OCI-M2 (cell line): Measurements from ENCODE around the gene ACAD10.
"Not testable (repeated sequence)": the region's sequence is repeated elsewhere in the genome, so short reads cannot be mapped to it uniquely, and the experiment has no call there.

Experiments used
- DNase-seq: peaks from one replicate; lab custom pipeline; 2025; ENCODE audit not compliant: unreplicated experiment; lab: John Stamatoyannopoulos, UW

The ACAD10 gene

GRCh38 chr12:111686574-111687105, 787 bp downstream of the ACAD10 start:
- no peak for DNase-seq

- DNase-seq, result no peak
These were observed 1.4 kb downstream of the ACAD10 start for GRCh38 chr12:111687255-111687654.

GRCh38 chr12:111687952-111688351, 2.1 kb downstream of the ACAD10 start:
- no peak for DNase-seq

- DNase-seq, result no peak
These were observed 5.4 kb downstream of the ACAD10 start for GRCh38 chr12:111691262-111691661.

GRCh38 chr12:111692575-111693210, 6.8 kb downstream of the ACAD10 start:
- DNase-seq, result no peak

- no peak for DNase-seq
These were observed 8.0 kb downstream of the ACAD10 start for GRCh38 chr12:111693818-111694217.

- no peak for DNase-seq
These were observed 14.1 kb downstream of the ACAD10 start for GRCh38 chr12:111699962-111700361.

DNA sequence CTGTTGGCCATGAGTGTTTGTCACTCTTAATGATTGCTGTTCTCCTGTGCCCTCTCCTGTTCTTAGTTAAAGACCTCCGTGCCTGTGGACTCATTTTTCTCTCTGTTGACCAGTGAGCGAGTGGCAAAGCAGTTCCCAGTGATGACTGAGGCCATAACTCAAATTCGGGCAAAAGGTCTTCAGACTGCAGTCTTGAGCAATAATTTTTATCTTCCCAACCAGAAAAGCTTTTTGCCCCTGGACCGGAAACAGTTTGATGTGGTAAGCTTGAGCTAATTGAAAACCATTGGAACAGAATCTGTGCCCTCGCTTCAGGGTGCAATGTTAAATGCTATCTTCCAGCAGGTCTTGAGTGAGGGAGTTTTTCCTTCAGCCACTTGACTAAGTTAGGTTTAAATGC, 19.8 kb downstream of the ACAD10 start:
- no peak for DNase-seq

DNA sequence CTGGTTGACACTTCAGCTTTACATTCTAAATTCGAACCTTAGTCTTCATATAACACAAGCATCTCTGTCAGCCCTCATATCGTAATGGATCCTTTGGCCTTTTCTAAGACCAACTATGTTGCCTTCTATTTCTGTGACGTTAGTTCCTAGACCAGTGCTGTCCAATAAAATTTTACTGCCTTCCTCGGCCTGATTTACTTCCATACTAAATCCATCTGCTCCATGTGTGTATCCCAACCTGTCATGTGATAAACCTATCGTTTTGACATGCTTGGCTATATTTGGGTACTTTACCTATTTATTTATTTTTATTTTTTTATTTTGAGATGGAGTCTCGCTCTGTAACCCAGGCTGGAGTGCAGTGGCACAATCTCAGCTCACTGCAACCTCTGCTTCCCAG, 20.3 kb downstream of the ACAD10 start:
- DNase-seq, result no peak

DNA sequence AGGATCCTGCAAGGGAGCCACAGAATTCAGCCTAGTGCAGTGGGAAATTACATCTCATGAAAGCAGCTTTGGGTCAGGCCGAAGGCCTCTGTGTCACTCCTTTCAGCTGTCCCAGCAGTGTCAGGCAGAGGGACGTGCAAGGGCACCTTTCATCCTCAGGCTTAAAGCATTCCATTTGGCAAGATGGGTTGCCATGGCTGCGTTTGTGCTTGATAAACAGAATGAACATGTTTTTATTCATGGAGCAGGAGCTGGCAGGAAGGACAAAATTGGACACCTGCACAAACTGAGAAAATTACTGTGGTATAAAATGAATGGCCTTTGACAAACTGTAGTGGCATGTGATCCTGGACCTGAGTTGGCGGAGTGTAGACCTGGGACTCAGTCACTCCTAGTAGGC, 29.4 kb downstream of the ACAD10 start:
- no peak for DNase-seq

DNA sequence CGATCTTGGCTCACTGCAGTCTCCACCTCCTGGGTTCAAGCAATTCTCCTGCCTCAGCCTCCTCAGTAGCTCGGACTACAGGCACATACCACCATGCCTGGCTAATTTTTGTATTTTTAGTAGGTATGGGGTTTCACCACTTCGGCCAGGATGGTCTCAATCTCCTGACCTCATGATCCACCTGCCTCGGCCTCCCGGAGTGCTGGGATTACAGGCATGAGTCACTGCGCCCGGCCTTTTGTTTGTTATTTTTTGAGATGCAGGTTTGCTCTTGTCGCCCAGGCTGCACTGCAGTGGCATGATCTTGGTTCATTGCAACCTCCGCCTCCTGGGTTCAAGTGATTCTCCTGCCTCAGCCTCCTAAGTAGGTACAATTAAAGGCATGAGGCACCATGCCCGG, 33.5 kb downstream of the ACAD10 start:
- not testable (repeated sequence) for DNase-seq

- no peak for DNase-seq
These were observed 34.6 kb downstream of the ACAD10 start for GRCh38 chr12:111720457-111720856.

DNA sequence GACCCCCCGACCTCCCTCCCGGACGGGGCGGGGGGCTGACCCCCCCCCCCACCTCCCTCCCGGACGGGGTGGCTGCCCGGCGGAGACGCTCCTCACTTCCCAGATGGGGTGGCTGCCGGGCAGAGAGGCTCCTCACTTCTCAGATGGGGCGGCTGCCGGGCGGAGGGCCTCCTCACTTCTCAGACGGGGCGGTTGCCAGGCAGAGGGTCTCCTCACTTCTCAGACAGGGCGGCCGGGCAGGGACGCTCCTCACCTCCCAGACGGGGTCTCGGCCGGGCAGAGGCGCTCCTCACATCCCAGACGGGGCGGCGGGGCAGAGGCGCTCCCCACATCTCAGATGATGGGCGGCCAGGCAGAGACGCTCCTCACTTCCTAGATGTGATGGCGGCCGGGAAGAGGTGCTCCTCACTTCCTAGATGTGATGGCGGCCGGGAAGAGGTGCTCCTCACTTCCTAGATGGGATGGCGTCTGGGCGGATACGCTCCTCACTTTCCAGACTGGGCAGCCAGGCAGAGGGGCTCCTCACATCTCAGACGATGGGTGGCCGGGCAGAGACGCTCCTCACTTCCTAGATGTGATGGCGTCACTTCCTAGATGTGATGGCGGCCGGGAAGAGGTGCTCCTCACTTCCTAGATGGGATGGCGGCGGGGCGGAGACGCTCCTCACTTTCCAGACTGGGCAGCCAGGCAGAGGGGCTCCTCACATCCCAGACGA, 38.0 kb downstream of the ACAD10 start:
- not testable (repeated sequence) for DNase-seq

- DNase-seq, result no peak
These were observed 42.9 kb downstream of the ACAD10 start for GRCh38 chr12:111728795-111729194.

DNA sequence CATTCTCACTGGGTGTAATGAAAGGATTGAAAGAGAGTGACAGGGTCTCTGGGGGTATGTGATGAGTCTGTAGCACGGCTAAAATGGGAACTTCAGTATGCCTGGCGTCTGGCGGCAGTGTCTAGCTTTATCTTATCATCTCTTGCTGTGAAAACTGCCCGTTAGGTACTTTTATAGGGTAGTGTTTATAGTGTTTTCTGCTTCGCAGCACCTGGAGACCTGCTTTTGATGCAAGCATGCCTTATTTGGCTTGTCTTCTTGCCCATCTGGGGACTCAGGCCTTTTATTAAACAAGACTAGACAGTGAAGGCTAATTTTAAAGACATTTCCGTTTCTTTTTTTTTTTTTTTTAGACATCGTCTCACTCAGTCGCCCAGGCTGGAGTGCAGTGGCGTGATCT, 44.6 kb downstream of the ACAD10 start:
- DNase-seq, result no peak

DNA sequence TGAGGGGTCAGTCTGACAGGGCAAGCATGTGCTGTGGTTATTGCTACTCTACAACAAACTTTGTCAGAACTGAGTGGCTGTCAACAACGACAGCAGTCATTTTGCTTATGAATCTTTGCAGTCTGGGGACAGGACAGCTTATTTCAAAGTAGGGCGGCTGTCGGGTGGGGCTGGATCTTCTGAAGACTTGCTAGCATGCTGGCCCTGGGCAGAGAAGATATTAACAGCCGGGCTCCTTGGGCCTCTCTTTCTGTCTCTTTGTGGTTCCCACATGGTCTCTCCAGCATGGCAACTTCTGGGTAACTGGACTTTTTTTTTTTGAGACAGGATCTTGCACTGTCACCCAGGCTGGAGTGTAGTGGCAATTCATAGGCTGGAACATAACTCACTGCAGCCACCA, 46.9 kb downstream of the ACAD10 start:
- no peak for DNase-seq

GRCh38 chr12:111733340-111733915, 47.6 kb downstream of the ACAD10 start:
- no peak for DNase-seq

GRCh38 chr12:111739524-111739923, 53.7 kb downstream of the ACAD10 start:
- DNase-seq, result not testable (repeated sequence)

DNA sequence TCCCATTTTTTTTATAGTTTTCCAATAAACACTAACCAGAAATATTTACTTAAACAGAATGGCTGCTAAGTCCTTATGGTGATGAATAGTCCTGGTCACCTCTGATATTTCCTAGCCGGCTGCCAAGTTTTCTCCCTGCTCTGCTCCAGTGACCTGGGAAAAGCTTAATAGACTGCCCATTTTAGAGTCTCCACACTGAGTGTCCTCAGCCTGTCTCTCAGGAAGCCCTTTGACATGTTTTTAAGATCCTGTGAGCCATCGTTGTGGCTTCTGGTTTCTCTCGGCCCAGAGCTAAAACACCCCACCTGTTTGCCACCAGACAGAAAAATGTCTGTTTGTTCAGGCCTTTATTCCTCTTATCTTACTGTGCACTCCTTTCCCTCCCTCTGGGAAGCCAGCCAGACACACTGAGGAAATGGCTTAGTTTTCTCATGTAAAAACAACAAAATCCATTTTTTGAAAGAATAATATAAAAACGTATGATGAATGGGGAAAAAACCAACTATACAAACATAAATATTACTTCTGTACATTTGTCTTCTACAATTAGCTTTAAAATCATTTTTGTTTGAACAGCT, 55.5 kb downstream of the ACAD10 start:
- no peak for DNase-seq

DNA sequence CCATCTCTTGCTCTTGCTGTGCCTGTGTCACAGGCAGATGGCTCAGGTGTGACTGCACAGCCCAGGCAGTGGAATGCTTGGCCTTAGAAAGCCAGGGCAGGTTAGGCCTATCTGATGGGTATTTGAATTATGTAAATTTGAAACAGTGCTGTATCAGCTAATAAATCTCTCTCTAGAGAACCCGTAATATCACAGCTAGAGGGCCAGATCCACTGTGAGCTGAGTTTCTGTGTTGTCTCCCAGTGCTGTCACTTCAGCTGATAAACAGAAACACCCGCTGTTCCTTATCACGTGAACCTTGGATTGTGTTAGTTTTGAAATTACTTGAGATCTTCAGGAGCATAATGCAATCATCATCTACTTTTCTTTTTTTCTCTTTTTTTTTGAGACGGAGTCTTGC, 59.4 kb downstream of the ACAD10 start:
- no peak for DNase-seq

- no peak for DNase-seq
These were observed 61.5 kb downstream of the ACAD10 start for GRCh38 chr12:111747333-111747732.

DNA sequence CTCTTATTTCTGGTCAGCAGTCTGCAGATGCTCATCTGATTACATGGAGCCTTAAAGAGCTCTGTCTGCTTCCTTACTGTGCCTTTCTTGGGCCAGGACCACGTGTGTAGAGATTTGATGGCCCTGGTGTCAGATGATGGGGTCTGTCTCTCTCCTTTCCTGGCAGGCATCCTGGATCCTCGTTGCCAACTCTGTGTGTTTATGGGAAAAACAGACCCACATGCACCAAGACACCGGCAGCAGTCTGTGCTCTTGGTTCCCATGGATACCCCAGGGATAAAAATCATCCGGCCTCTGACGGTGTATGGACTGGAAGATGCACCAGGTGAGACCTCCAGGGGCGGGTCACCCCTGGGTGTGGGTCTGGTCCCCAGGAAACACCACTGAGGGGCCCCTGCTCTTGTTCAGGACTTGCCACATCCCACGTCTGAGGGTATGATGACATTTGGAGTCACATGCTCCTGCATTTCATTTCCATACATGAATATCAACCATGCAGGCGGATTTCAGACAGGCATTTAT, 62.4 kb downstream of the ACAD10 start:
- DNase-seq, result no peak
